Lung (tissue), 12 donors: Measurements from ENCODE around the gene MTA2. TPM values are rescaled to one million over a fixed set of nuclear protein-coding genes. Genes with fewer than 3 reads are reported as not detected.
A peak's percentile ranks its signal among the peaks of the same experiment; 100 is the strongest.

Experiments used
- ATAC-seq: fragments of 200-7000 bp; cut with Tn5 transposase; one replicate; pipeline ENCODE4 v1.9.1; 2020; ENCODE audit warnings: moderate number of reproducible peaks; ENCODE audit not compliant: insufficient read depth, low FRiP score
- DNase-seq, 3 donors: peaks; one replicate each; pipeline ENCODE4 v3.0.0-alpha.2; 2013 to 2017
- H3K27ac ChIP-seq, 2 donors: one replicate each; pipeline ENCODE4 v1.5.1; 2013; ENCODE audit warnings: mild to moderate bottlenecking in 2 of 2, moderate library complexity in 2 of 2, control low read depth in 1 of 2, inconsistent platforms in 1 of 2, low read depth in 1 of 2, low read length in 1 of 2
- H3K27me3 ChIP-seq, 3 donors: one replicate each; pipeline ENCODE4 v1.5.1; 2013; ENCODE audit warnings: low read length in 2 of 3; ENCODE audit not compliant: control insufficient read depth in 3 of 3, insufficient read depth in 3 of 3
- H3K36me3 ChIP-seq, 4 donors: one replicate each; pipeline ENCODE4 v1.5.1; 2013; ENCODE audit warnings: low read length in 4 of 4, mild to moderate bottlenecking in 1 of 4, moderate library complexity in 1 of 4; ENCODE audit not compliant: control insufficient read depth in 4 of 4, insufficient read depth in 4 of 4
- H3K4me1 ChIP-seq, 5 donors: one replicate each; pipeline ENCODE4 v1.5.1; 2013; ENCODE audit warnings: low read length in 5 of 5, mild to moderate bottlenecking in 2 of 5, moderate library complexity in 1 of 5; ENCODE audit not compliant: control insufficient read depth in 5 of 5, insufficient read depth in 5 of 5
- H3K4me3 ChIP-seq: one replicate; pipeline ENCODE4 v1.5.1; 2013; ENCODE audit warnings: mild to moderate bottlenecking, control low read depth, moderate library complexity
- H3K9ac ChIP-seq, 2 donors: one replicate each; pipeline ENCODE4 v1.5.1; 2013; ENCODE audit warnings: low read length in 2 of 2, control low read depth in 1 of 2; ENCODE audit not compliant: insufficient read depth in 1 of 2
- H3K9me3 ChIP-seq, 4 donors: one replicate each; pipeline ENCODE4 v1.5.1; 2013; ENCODE audit warnings: low read length in 3 of 4, mild to moderate bottlenecking in 1 of 4, moderate library complexity in 1 of 4; ENCODE audit not compliant: control insufficient read depth in 4 of 4, insufficient read depth in 3 of 4
- WGBS, 2 donors: extraction: QIAGEN DNeasy Blood & Tissue Kit; methylation state at CpG; one replicate each; pipeline ENCODE4 v1.1.7; 2013; 5-methylcytosine and 5-hydroxymethylcytosine counted together
- polyA plus RNA-seq, 2 donors: library from polyadenylated mRNA; stranded (reverse); fragments of 200-250 nt; gene quantifications; one replicate each; pipeline ENCODE4 v1.2.1, GENCODE V29; 2013
- total RNA-seq, 2 donors: library from RNA; depleted of rRNA in 1 of 2; stranded (reverse); fragments of >200 nt in 1 of 2; gene quantifications; one replicate each; pipeline ENCODE4 v1.2.1, GENCODE V29; 2014 to 2021
- TF ChIP-seq, protein P1 (sequence below): IDR thresholded peaks from 2 replicates; pipeline ENCODE4 v1.5.1; 2012; ENCODE audit warnings: mild to moderate bottlenecking; ENCODE audit errors: control extremely low read depth, extremely low read depth
- donor health status: control.
- donor health status: control.
- donor health status: Bipolar disorder and iron deficiency.
- donor health status: healthy.
- donor health status: DM: yes; HTN: yes; CAD: no.

MTA2 gene
- total and polyA plus RNA-seq, 4 donors = 53.7 to 74.4 (median 59.6) TPM

- 1% methylated on average over 26 of the region's 26 CpGs for WGBS, 2 donors
- peak overlapping the region; percentile 88 for H3K4me3 ChIP-seq
- no peaks in the 10 kb centered on the region for H3K27me3 ChIP-seq
- peak overlapping the region; percentile 92 to 96 for H3K27ac ChIP-seq
- H3K9me3 ChIP-seq = no peaks in the 10 kb centered on the region
- peaks cover 8 to 36% (median 12%) of the 10 kb centered on the region in 5 donors for H3K4me1 ChIP-seq
- peaks cover 22 to 46% (median 39%) of the 10 kb centered on the region in 4 donors for H3K36me3 ChIP-seq
- DNase-seq = no peak
- ATAC-seq = no peak
- H3K9ac ChIP-seq = peak overlapping the region; percentile 53 to 90
- TF ChIP-seq, protein P1, sequence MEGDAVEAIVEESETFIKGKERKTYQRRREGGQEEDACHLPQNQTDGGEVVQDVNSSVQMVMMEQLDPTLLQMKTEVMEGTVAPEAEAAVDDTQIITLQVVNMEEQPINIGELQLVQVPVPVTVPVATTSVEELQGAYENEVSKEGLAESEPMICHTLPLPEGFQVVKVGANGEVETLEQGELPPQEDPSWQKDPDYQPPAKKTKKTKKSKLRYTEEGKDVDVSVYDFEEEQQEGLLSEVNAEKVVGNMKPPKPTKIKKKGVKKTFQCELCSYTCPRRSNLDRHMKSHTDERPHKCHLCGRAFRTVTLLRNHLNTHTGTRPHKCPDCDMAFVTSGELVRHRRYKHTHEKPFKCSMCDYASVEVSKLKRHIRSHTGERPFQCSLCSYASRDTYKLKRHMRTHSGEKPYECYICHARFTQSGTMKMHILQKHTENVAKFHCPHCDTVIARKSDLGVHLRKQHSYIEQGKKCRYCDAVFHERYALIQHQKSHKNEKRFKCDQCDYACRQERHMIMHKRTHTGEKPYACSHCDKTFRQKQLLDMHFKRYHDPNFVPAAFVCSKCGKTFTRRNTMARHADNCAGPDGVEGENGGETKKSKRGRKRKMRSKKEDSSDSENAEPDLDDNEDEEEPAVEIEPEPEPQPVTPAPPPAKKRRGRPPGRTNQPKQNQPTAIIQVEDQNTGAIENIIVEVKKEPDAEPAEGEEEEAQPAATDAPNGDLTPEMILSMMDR = no peak
These were observed 1.1 kb downstream of the MTA2 start for GRCh38 chr11:62600367-62601121.

DNA sequence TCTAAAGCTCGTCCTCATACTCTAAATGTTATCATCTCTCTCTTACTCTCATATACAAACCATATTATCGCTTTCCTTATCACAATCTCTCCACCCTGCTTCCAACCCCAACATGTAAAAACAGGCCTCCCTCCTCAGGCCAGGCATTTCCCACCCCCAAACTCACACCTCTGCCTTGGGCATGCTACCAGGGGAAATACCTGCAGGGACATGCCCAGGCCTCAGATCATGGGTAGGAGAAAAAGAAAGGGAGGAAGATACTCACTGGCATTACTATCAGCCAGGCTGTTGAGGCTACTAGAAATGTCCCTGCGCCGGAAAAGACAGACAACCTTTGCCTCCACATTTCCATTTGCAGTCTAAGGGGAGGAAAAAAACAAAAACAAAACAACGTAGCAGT is 1.8 kb downstream of the MTA2 start:
- peak overlapping the region; percentile 30 to 53 for H3K9ac ChIP-seq
- 47 to 59% methylated on average over 5 of the region's 5 CpGs for WGBS, 2 donors
- peak overlapping the region; percentile 57 to 92 for H3K27ac ChIP-seq
- no peaks in the 10 kb centered on the region for H3K9me3 ChIP-seq
- H3K27me3 ChIP-seq = no peaks in the 10 kb centered on the region
- TF ChIP-seq, protein P1 = no peak
- peak overlapping the region; percentile 33 for H3K4me3 ChIP-seq
- peaks cover 25 to 45% (median 38%) of the 10 kb centered on the region in 4 donors for H3K36me3 ChIP-seq
- DNase-seq (no peak), ATAC-seq (no peak)
- H3K4me1 ChIP-seq = peaks cover 8 to 36% (median 12%) of the 10 kb centered on the region in 5 donors

GRCh38 chr11:62599069-62599696 is 2.5 kb downstream of the MTA2 start:
- peak overlapping the region in 1 of 2 donors; percentile 53 for H3K9ac ChIP-seq
- TF ChIP-seq, protein P1 = peak; percentile 4
- H3K36me3 ChIP-seq = peaks cover 32 to 44% (median 37%) of the 10 kb centered on the region in 4 donors
- WGBS, 2 donors = 38 to 39% methylated on average over 7 of the region's 7 CpGs
- DNase-seq (peak; percentile 97 to 99 (median 97)), ATAC-seq (peak; percentile 39)
- H3K27me3 ChIP-seq = no peaks in the 10 kb centered on the region
- peaks cover 8 to 36% (median 12%) of the 10 kb centered on the region in 5 donors for H3K4me1 ChIP-seq
- no peaks in the 10 kb centered on the region for H3K9me3 ChIP-seq
- H3K4me3 ChIP-seq = no peak overlapping the region
- H3K27ac ChIP-seq = peak overlapping the region; percentile 5 to 57
